Cerebellar nuclear complex (tissue), 1 donor: ENCODE measurements around the gene RTEL1.

Experiments
- DNase-seq, 2 experiments: peaks; one replicate each; lab custom pipeline; 2025; lab: John Stamatoyannopoulos, UW

The RTEL1 gene

GRCh38 chr20:63740627-63741353 lies 82.7 kb downstream of the RTEL1 start:
- DNase-seq: no peak

- no peak for DNase-seq
These were observed 83.2 kb downstream of the RTEL1 start for GRCh38 chr20:63741354-63741675.

GRCh38 chr20:63741676-63742380 lies 83.7 kb downstream of the RTEL1 start:
- DNase-seq: no peak

- no peak for DNase-seq
These were observed 84.4 kb downstream of the RTEL1 start for GRCh38 chr20:63742381-63743024.

GRCh38 chr20:63743210-63743970 lies 85.3 kb downstream of the RTEL1 start:
- no peak for DNase-seq

- DNase-seq: no peak
These were observed 86.0 kb downstream of the RTEL1 start for GRCh38 chr20:63744158-63744557.

GRCh38 chr20:63744574-63745423 lies 86.7 kb downstream of the RTEL1 start:
- no peak for DNase-seq

GRCh38 chr20:63745424-63745805 lies 87.3 kb downstream of the RTEL1 start:
- DNase-seq: no peak
